Cortex of kidney (tissue), 1 donor: Measurements from ENCODE around the gene SUV39H1.
"Not testable (repeated sequence)": the region's sequence is repeated elsewhere in the genome, so short reads cannot be mapped to it uniquely, and the experiment has no call there.

Experiments
- DNase-seq: peaks from one replicate; lab custom pipeline; 2025; lab: John Stamatoyannopoulos, UW

The SUV39H1 gene

GRCh38 chrX:48696301-48696908, at the start of gene SUV39H1:
SUV39H1 (plus strand) TSS chrX:48696734; CDS start chrX:48696785, 51 bp downstream.
- peak; percentile 26 for DNase-seq

- no peak for DNase-seq
Observed at GRCh38 chrX:48648336-48648751, 48.2 kb upstream of the SUV39H1 start.

GRCh38 chrX:48649102-48649501, 47.4 kb upstream of the SUV39H1 start:
- no peak for DNase-seq

- not testable (repeated sequence) for DNase-seq
Observed at GRCh38 chrX:48652055-48652579, 44.4 kb upstream of the SUV39H1 start.

GRCh38 chrX:48654746-48655145, 41.8 kb upstream of the SUV39H1 start:
- not testable (repeated sequence) for DNase-seq

GRCh38 chrX:48659686-48660085, 36.8 kb upstream of the SUV39H1 start:
- not testable (repeated sequence) for DNase-seq

- DNase-seq = no peak
Observed at GRCh38 chrX:48663241-48663640, 33.3 kb upstream of the SUV39H1 start.

- DNase-seq = no peak
Observed at GRCh38 chrX:48664156-48664555, 32.4 kb upstream of the SUV39H1 start.

GRCh38 chrX:48665991-48666390, 30.5 kb upstream of the SUV39H1 start:
- DNase-seq = no peak

- no peak for DNase-seq
Observed at GRCh38 chrX:48666649-48667048, 29.9 kb upstream of the SUV39H1 start.

GRCh38 chrX:48667509-48667908, 29.0 kb upstream of the SUV39H1 start:
- DNase-seq = no peak

GRCh38 chrX:48668187-48668586, 28.3 kb upstream of the SUV39H1 start:
- DNase-seq = not testable (repeated sequence)

GRCh38 chrX:48676106-48676892, 20.2 kb upstream of the SUV39H1 start:
- peak; percentile 21 for DNase-seq

GRCh38 chrX:48676893-48677270, 19.7 kb upstream of the SUV39H1 start:
- DNase-seq = no peak

- no peak for DNase-seq
Observed at GRCh38 chrX:48677516-48677915, 19.0 kb upstream of the SUV39H1 start.

GRCh38 chrX:48680467-48680866, 16.1 kb upstream of the SUV39H1 start:
- DNase-seq = not testable (repeated sequence)

- DNase-seq = not testable (repeated sequence)
Observed at GRCh38 chrX:48680925-48681324, 15.6 kb upstream of the SUV39H1 start.

GRCh38 chrX:48681539-48682183, 14.9 kb upstream of the SUV39H1 start:
- no peak for DNase-seq

- not testable (repeated sequence) for DNase-seq
Observed at GRCh38 chrX:48682795-48683194, 13.7 kb upstream of the SUV39H1 start.

GRCh38 chrX:48683411-48683982, 13.0 kb upstream of the SUV39H1 start, which contains the start of gene WAS:
WAS (plus strand) TSS chrX:48683799; CDS start chrX:48683854, 55 bp downstream.
- no peak for DNase-seq

GRCh38 chrX:48684134-48684533, 12.4 kb upstream of the SUV39H1 start:
- DNase-seq = no peak

GRCh38 chrX:48685416-48685815, 11.1 kb upstream of the SUV39H1 start:
- DNase-seq = no peak
